Midbrain (tissue), 1 donor: ENCODE results near the gene GRAP.

Experiments
- DNase-seq: peaks from one replicate; lab custom pipeline; 2025; lab: John Stamatoyannopoulos, UW

Gene GRAP

GRCh38 chr17:19018600-19018950 is 28.2 kb downstream of the GRAP start:
- no peak for DNase-seq

- no peak for DNase-seq
These were observed 28.8 kb downstream of the GRAP start for GRCh38 chr17:19017804-19018599.

- no peak for DNase-seq
These were observed 29.4 kb downstream of the GRAP start for GRCh38 chr17:19017401-19017800.

DNA sequence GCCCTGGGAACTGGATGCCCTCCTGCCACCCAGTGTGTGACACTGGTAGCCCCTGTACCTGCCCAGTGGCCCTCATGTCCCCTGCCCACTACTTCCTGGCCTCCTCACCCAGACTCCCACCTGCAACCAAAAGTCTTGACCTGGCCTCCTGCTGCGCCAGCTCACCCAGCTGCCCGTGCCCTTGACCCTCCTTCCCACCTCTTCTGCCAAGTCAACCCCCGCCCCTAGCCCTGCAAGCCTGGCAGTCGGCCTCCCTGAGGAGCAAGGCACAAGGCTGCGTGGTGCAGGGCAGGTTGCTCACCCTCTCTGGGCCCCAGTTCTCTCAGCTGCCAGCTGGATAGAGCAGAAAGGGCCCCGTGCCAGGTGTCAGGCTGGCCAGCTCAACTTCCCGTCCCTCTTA is 29.9 kb downstream of the GRAP start:
- no peak for DNase-seq

DNA sequence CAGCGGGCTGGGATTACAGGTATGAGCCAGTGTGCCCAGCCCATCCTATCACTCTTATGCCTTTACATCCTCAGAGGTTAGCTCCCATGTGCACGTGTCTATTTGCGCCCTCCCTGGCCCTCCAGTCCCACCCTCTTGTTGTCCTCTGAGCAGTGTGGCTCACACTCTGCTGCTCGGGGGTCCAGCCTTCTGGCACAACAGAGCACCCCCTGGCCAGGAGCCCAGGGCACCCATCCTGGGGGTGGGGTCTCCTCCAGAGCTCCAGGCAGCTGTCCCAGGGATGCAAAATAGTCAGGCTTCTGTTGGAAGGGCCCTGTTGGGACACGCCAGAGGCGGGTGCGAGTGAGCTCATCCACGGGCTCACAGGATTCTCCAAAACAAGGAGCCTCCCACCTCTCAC is 30.5 kb downstream of the GRAP start:
- no peak for DNase-seq

- no peak for DNase-seq
These were observed 31.3 kb downstream of the GRAP start for GRCh38 chr17:19015428-19015827.

- DNase-seq, result no peak
These were observed 32.0 kb downstream of the GRAP start for GRCh38 chr17:19014628-19015215.

DNA sequence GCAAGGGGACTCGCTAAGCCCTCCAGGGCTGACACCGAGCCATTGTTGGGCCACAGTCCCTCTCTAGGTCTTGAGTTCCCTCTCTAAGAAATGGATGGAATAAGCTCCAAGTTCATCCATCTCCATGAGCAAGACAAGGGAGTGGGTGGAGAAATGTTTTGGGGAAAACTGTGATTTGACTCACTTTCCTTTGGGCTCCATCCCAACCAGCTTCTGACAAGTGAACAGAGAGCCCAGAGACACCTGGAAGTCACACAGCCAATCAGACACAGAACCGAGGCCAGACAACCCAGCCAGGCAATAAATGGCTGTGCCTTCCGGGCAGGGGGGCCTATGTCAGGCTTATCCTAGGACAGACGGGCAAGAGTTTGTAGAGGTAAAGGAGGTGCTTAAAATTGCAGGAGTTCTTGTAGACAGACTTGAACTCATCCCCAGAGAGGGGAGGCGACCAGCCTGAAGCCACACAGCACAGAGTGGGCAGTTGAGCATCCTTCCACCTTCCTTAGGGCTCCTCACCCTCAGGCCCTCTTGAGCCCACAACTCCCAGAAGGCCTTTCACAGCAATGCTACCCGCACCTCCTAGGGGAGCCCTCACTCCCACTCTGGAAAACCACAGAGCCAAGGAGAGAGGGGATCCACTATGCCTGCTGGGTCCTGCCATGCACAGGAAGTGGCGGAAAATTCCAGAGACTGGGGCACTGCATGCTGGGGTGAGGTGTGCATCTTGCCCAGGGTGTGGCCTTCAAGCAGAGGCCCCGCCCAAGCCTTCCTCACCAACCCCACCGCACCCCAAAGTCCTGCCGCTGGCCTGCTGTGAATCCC is 32.7 kb downstream of the GRAP start:
- DNase-seq, result no peak

DNA sequence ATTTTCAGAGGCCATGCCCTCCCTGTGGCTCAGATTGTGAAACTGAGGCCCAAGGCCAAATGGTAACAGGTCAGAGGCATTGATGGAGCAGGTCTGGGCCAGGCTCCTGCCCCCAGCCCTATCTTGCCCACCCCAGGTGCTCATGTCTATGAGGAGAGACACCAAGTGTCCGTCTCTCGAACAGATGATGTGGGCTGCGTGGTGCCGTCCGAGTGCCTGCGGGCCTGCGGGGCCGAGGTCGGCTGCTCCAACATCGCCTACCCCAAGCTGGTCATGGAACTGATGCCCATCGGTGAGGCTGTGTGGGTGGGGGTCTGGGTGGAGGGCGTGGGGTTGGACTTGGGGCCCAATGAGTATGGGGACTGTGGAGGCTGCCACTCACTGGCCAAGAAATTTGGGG is 33.5 kb downstream of the GRAP start:
- no peak for DNase-seq

GRCh38 chr17:19012171-19013080 is 34.3 kb downstream of the GRAP start:
- DNase-seq, result no peak

- no peak for DNase-seq
These were observed 35.2 kb downstream of the GRAP start for GRCh38 chr17:19011581-19011980.

GRCh38 chr17:19010729-19011505 is 35.8 kb downstream of the GRAP start:
- DNase-seq, result no peak

DNA sequence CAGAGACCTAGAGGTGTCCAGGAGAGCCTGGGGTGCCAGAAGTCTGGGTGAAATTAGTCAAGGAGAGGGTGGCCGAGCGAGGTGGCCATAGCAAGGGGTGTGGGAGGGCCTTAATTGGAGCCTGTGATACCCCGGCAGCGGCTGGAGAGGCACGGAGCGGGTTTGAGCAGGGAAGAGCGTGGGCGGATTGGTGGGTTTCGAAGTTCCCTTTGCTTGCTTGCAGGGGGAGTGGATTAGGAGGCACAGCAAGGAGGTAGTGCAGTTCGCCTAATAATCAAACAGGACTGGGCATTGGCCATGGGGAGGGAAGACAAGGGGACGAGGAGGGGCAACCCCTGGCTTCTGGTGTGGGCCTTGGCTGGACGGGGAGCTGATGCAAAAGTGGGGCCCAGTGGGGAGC is 36.8 kb downstream of the GRAP start:
- no peak for DNase-seq

GRCh38 chr17:19006698-19007097 is 40.1 kb downstream of the GRAP start:
- DNase-seq, result no peak

DNA sequence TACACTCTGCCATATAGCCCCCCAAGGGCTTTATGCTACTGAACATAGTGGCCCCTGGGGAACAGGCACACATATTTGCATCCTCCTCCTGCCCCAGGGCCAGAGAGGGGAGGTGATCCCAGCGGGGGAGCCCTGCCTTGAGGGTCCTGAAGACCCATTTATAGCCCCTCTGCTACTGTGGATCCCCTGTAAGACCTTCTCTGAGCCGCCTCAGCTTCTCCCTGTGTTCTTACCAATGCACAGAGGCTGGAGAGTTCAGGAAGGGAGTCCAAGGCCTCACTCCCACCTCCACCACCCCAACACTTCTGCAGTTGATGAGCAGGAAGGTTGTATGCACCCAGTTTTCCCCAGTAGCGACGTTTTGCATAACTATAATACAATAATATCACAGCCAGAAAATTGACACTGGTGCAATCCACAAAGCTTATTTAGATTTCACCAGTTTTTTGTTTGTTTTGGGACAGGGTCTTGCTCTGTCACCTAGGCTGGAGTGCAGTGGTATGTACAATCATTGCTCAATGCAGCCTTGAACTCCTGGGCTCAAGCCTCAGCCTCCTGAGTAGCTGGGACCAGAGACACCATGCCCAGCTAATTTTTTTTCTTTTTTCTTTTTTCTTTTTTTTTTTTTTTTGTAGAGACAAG is 40.8 kb downstream of the GRAP start:
- no peak for DNase-seq

DNA sequence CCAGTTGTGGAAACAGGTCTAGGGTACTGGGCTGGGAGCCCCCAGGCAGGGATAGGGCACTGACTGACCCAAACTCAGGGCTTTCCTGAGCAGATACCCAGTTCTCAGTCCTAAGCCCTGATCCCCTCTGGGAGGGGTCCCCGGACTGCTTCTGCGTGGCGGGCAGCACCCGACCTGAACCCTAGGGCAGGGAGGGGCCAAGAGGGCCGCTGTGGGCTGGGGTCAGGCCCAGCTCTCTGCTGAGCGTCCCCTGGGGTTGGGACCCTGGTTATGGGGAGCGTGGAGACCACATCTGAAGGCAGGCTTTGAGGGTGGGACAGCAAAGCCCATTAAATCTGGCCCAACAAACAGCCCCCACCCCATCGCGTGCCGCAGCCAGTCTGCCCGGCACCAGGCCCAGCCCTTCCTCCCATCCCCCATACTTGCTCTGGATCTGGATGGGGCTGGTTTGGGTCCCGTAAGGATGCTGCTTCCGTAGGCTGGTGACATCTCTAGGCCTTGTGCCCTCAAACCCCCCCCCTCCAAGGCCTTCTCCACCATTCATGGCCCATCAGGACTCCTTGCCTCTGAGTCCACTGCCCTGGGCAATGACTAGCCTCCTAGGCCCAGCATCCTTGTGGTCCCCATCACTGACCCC is 41.5 kb downstream of the GRAP start:
- DNase-seq, result no peak

DNA sequence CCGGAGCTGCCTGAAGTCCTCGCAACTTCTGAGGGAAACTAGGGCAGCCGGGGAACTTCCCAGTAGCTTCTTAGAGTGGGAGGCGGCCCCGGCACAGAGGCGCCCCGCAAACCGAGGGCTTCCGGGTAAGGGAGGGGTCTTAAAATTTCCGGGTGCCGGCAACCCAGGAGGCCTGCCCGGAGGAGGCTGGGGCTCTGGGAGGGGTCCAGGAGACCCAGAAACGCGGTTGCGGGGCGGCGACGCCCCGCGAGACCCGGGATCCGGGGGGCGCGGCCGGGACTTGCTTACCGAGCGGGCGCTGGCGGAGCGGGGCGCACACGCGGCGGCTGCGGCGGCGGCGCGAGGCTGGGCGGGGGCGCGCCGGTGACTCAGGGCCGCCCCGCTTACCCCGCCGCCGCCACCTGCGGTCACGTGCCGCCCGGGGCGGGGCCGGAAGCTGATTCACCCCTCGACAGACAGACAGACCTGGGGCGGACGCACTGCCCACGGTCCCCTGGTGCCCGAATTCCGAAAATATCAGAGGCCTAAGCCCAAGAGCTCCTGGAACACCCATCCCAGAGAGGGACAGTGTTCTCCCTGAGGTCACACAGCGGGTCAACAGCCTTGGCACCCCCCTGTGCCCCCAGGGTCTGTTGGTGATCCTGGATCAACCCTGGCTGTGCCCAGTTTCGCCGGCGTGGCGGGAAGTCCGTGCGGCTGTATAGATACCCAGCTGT is 42.2 kb downstream of the GRAP start, which contains the start of gene FAM83G:
FAM83G (minus strand) TSS at position 344 of the 716 bp plus-strand sequence. CDS start 723 bp downstream, outside the sequence.
- no peak for DNase-seq

DNA sequence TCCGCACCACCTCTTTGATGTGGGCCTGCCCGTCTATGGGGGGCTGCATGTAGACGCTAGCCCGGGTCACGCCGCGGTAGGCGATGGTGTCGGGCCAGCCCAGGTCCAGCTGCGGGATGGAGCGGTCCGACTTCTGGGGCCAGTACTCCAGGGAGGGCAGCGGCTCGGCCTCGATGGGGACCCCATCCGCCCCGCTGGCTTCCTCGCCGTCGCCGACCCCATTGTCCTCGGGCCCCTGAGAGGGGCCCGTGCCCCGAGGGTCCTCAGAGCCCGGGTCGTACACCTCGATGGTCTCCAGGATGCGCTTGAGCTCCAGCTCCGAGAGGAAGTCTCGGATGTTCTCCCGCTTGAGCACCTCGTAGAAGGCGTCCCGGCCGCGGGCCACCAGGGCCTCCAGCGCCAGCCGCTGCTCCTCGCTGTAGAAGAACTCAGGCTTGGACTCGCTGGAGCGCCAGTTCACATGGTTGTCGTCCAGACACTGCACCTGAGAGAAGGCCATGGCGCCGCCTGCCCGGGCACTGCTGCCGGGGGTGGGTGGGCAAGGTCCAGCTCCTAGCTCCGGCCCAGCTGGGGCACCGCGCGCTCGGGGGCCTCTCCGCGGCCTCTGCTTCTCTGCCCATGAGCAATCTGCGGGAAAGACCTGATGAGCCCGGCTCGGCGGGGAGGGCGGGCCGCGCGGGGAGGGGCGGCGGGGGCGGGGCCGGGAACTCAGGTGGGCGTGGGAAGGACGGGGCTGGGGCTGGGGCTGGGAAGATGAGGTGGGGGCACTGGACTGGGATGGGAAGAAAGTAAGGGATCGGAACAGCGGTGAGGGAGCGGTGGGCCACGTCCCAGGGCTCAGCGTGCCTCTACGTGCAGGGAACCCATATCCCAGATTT is 43.0 kb downstream of the GRAP start:
- no peak for DNase-seq
